ENCODE data around the gene RNU2-63P. TPM values are rescaled to one million over a fixed set of nuclear protein-coding genes. Genes with fewer than 3 reads are reported as not detected.
"Not testable (repeated sequence)": the region's sequence is repeated elsewhere in the genome, so short reads cannot be mapped to it uniquely, and the experiment has no call there.

The RNU2-63P gene
- polyA plus RNA-seq, 2 donors: not detected

- Histone ChIP-seq H3K36me3 (ENCODE audit: control insufficient read depth in 2 of 2, insufficient read depth in 2 of 2, low read length in 1 of 2) (no peaks in the 10 kb centered on the region), H3K27me3 (ENCODE audit: control insufficient read depth in 1 of 2, insufficient read depth in 2 of 2, low read length in 2 of 2) (no peaks in the 10 kb centered on the region), H3K4me3 (ENCODE audit: low read depth in 1 of 2, low read length in 2 of 2) (peak overlapping the region; percentile 63 to 67), H3K27ac (ENCODE audit: low read depth in 2 of 2, low read length in 1 of 2) (peak overlapping the region in 1 of 2 donors; percentile 15), H3K9me3 (ENCODE audit: control insufficient read depth in 2 of 2, insufficient read depth in 1 of 2, low read depth in 1 of 2, low read length in 1 of 2) (no peaks in the 10 kb centered on the region), H3K4me1 (ENCODE audit: control insufficient read depth in 2 of 2, insufficient read depth in 2 of 2, low read length in 1 of 2) (peaks cover 0 to 5% of the 10 kb centered on the region in 2 donors)
- WGBS, 2 donors: 20 to 22% methylated on average over 40 to 46 of the region's 46 CpGs
These were observed 823 bp upstream of the RNU2-63P start for GRCh38 chr2:88016960-88017779.

GRCh38 chr2:88011011-88011410 lies 5.3 kb downstream of the RNU2-63P start:
- Histone ChIP-seq H3K4me1 (ENCODE audit: control insufficient read depth in 2 of 2, insufficient read depth in 2 of 2, low read length in 1 of 2) (no peaks in the 10 kb centered on the region), H3K27me3 (ENCODE audit: control insufficient read depth in 1 of 2, insufficient read depth in 2 of 2, low read length in 2 of 2) (no peaks in the 10 kb centered on the region), H3K9me3 (ENCODE audit: control insufficient read depth in 2 of 2, insufficient read depth in 1 of 2, low read depth in 1 of 2, low read length in 1 of 2) (no peaks in the 10 kb centered on the region), H3K36me3 (ENCODE audit: control insufficient read depth in 2 of 2, insufficient read depth in 2 of 2, low read length in 1 of 2) (no peaks in the 10 kb centered on the region), H3K27ac (ENCODE audit: low read depth in 2 of 2, low read length in 1 of 2) (no peak overlapping the region), H3K4me3 (ENCODE audit: low read depth in 1 of 2, low read length in 2 of 2) (no peak overlapping the region)
- 75 to 77% methylated on average over 1 of the region's 1 CpG for WGBS, 2 donors

GRCh38 chr2:88010136-88010535 lies 6.2 kb downstream of the RNU2-63P start:
- WGBS, 2 donors: 84 to 100% methylated on average over 1 of the region's 1 CpG
- Histone ChIP-seq H3K4me1 (ENCODE audit: control insufficient read depth in 2 of 2, insufficient read depth in 2 of 2, low read length in 1 of 2) (no peaks in the 10 kb centered on the region), H3K36me3 (ENCODE audit: control insufficient read depth in 2 of 2, insufficient read depth in 2 of 2, low read length in 1 of 2) (no peaks in the 10 kb centered on the region), H3K9me3 (ENCODE audit: control insufficient read depth in 2 of 2, insufficient read depth in 1 of 2, low read depth in 1 of 2, low read length in 1 of 2) (no peaks in the 10 kb centered on the region), H3K4me3 (ENCODE audit: low read depth in 1 of 2, low read length in 2 of 2) (no peak overlapping the region), H3K27ac (ENCODE audit: low read depth in 2 of 2, low read length in 1 of 2) (no peak overlapping the region), H3K27me3 (ENCODE audit: control insufficient read depth in 1 of 2, insufficient read depth in 2 of 2, low read length in 2 of 2) (no peaks in the 10 kb centered on the region)

- Histone ChIP-seq H3K9me3 (ENCODE audit: control insufficient read depth in 2 of 2, insufficient read depth in 1 of 2, low read depth in 1 of 2, low read length in 1 of 2) (no peaks in the 10 kb centered on the region), H3K4me1 (ENCODE audit: control insufficient read depth in 2 of 2, insufficient read depth in 2 of 2, low read length in 1 of 2) (no peaks in the 10 kb centered on the region), H3K4me3 (ENCODE audit: low read depth in 1 of 2, low read length in 2 of 2) (no peak overlapping the region), H3K36me3 (ENCODE audit: control insufficient read depth in 2 of 2, insufficient read depth in 2 of 2, low read length in 1 of 2) (no peaks in the 10 kb centered on the region), H3K27me3 (ENCODE audit: control insufficient read depth in 1 of 2, insufficient read depth in 2 of 2, low read length in 2 of 2) (no peaks in the 10 kb centered on the region), H3K27ac (ENCODE audit: low read depth in 2 of 2, low read length in 1 of 2) (no peak overlapping the region)
- 91% methylated on average over 16 of the region's 16 CpGs for WGBS, 2 donors
These were observed 9.4 kb downstream of the RNU2-63P start for GRCh38 chr2:88006912-88007439.

GRCh38 chr2:88005776-88006175 lies 10.6 kb downstream of the RNU2-63P start:
- Histone ChIP-seq H3K36me3 (ENCODE audit: control insufficient read depth in 2 of 2, insufficient read depth in 2 of 2, low read length in 1 of 2) (no peaks in the 10 kb centered on the region), H3K9me3 (ENCODE audit: control insufficient read depth in 2 of 2, insufficient read depth in 1 of 2, low read depth in 1 of 2, low read length in 1 of 2) (no peaks in the 10 kb centered on the region), H3K27ac (ENCODE audit: low read depth in 2 of 2, low read length in 1 of 2) (no peak overlapping the region), H3K4me1 (ENCODE audit: control insufficient read depth in 2 of 2, insufficient read depth in 2 of 2, low read length in 1 of 2) (no peaks in the 10 kb centered on the region), H3K4me3 (ENCODE audit: low read depth in 1 of 2, low read length in 2 of 2) (no peak overlapping the region), H3K27me3 (ENCODE audit: control insufficient read depth in 1 of 2, insufficient read depth in 2 of 2, low read length in 2 of 2) (no peaks in the 10 kb centered on the region)
- WGBS, 2 donors: 85% methylated on average over 6 of the region's 6 CpGs

GRCh38 chr2:88003074-88003755 lies 13.1 kb downstream of the RNU2-63P start:
- no peaks in the 10 kb centered on the region for H3K27me3 ChIP-seq (ENCODE audit: control insufficient read depth in 1 of 2, insufficient read depth in 2 of 2, low read length in 2 of 2)
- H3K27ac ChIP-seq (ENCODE audit: low read depth in 2 of 2, low read length in 1 of 2): no peak overlapping the region
- H3K4me1 ChIP-seq (ENCODE audit: control insufficient read depth in 2 of 2, insufficient read depth in 2 of 2, low read length in 1 of 2): no peaks in the 10 kb centered on the region
- WGBS, 2 donors: 48 to 62% methylated on average over 34 of the region's 34 CpGs
- no peak overlapping the region for H3K4me3 ChIP-seq (ENCODE audit: low read depth in 1 of 2, low read length in 2 of 2)
- no peaks in the 10 kb centered on the region for H3K36me3 ChIP-seq (ENCODE audit: control insufficient read depth in 2 of 2, insufficient read depth in 2 of 2, low read length in 1 of 2)
- no peaks in the 10 kb centered on the region for H3K9me3 ChIP-seq (ENCODE audit: control insufficient read depth in 2 of 2, insufficient read depth in 1 of 2, low read depth in 1 of 2, low read length in 1 of 2)

GRCh38 chr2:88002359-88002707 lies 14.0 kb downstream of the RNU2-63P start:
- Histone ChIP-seq H3K27me3 (ENCODE audit: control insufficient read depth in 1 of 2, insufficient read depth in 2 of 2, low read length in 2 of 2) (no peaks in the 10 kb centered on the region), H3K9me3 (ENCODE audit: control insufficient read depth in 2 of 2, insufficient read depth in 1 of 2, low read depth in 1 of 2, low read length in 1 of 2) (no peaks in the 10 kb centered on the region), H3K27ac (ENCODE audit: low read depth in 2 of 2, low read length in 1 of 2) (no peak overlapping the region), H3K4me3 (ENCODE audit: low read depth in 1 of 2, low read length in 2 of 2) (no peak overlapping the region), H3K36me3 (ENCODE audit: control insufficient read depth in 2 of 2, insufficient read depth in 2 of 2, low read length in 1 of 2) (no peaks in the 10 kb centered on the region), H3K4me1 (ENCODE audit: control insufficient read depth in 2 of 2, insufficient read depth in 2 of 2, low read length in 1 of 2) (no peaks in the 10 kb centered on the region)
- WGBS, 2 donors: 88% methylated on average over 6 of the region's 6 CpGs

- not testable (repeated sequence) for H3K27ac ChIP-seq (ENCODE audit: low read depth in 2 of 2, low read length in 1 of 2); H3K4me1 ChIP-seq (ENCODE audit: control insufficient read depth in 2 of 2, insufficient read depth in 2 of 2, low read length in 1 of 2); H3K36me3 ChIP-seq (ENCODE audit: control insufficient read depth in 2 of 2, insufficient read depth in 2 of 2, low read length in 1 of 2); H3K4me3 ChIP-seq (ENCODE audit: low read depth in 1 of 2, low read length in 2 of 2); H3K27me3 ChIP-seq (ENCODE audit: control insufficient read depth in 1 of 2, insufficient read depth in 2 of 2, low read length in 2 of 2); H3K9me3 ChIP-seq (ENCODE audit: control insufficient read depth in 2 of 2, insufficient read depth in 1 of 2, low read depth in 1 of 2, low read length in 1 of 2)
- 55% methylated on average over 3 of the region's 3 CpGs for WGBS, 2 donors
These were observed 15.9 kb downstream of the RNU2-63P start for GRCh38 chr2:88000474-88000873.

- WGBS, 2 donors: 76 to 80% methylated on average over 6 of the region's 6 CpGs
- no peaks in the 10 kb centered on the region for H3K9me3 ChIP-seq (ENCODE audit: control insufficient read depth in 2 of 2, insufficient read depth in 1 of 2, low read depth in 1 of 2, low read length in 1 of 2)
- no peaks in the 10 kb centered on the region for H3K36me3 ChIP-seq (ENCODE audit: control insufficient read depth in 2 of 2, insufficient read depth in 2 of 2, low read length in 1 of 2)
- H3K4me3 ChIP-seq (ENCODE audit: low read depth in 1 of 2, low read length in 2 of 2): no peak overlapping the region
- H3K4me1 ChIP-seq (ENCODE audit: control insufficient read depth in 2 of 2, insufficient read depth in 2 of 2, low read length in 1 of 2): no peaks in the 10 kb centered on the region
- H3K27me3 ChIP-seq (ENCODE audit: control insufficient read depth in 1 of 2, insufficient read depth in 2 of 2, low read length in 2 of 2): no peaks in the 10 kb centered on the region
- no peak overlapping the region for H3K27ac ChIP-seq (ENCODE audit: low read depth in 2 of 2, low read length in 1 of 2)
These were observed 19.8 kb downstream of the RNU2-63P start for GRCh38 chr2:87996570-87996969.

Measured in esophagus (tissue), 2 donors.